GM18498 (cell line): Measurements from ENCODE around the gene RPL41.
A peak's percentile ranks its signal among the peaks of the same experiment; 100 is the strongest.
"Not testable (repeated sequence)": the region's sequence is repeated elsewhere in the genome, so short reads cannot be mapped to it uniquely, and the experiment has no call there.

Experiments
- ATAC-seq: cut with Tn5 transposase; IDR thresholded peaks from one replicate; pipeline ENCODE4 v1.9.1; 2021; ENCODE audit warnings: mild to moderate bottlenecking, moderate library complexity; ENCODE audit not compliant: unreplicated experiment

Gene RPL41

GRCh38 chr12:56102683-56103065, 13.8 kb upstream of the RPL41 start:
- ATAC-seq = no peak

- no peak for ATAC-seq
Measured at GRCh38 chr12:56103066-56103711, 13.2 kb upstream of the RPL41 start.

GRCh38 chr12:56103823-56104108, 12.7 kb upstream of the RPL41 start:
- no peak for ATAC-seq

- ATAC-seq = peak; percentile 95
Measured at GRCh38 chr12:56104109-56104814, 12.2 kb upstream of the RPL41 start, which contains the start of gene PA2G4. TSS of gene PA2G4 (plus strand) at chr12:56104559. CDS start at chr12:56104738, 179 bp downstream.

- ATAC-seq = peak; percentile 13
Measured at GRCh38 chr12:56104815-56105608, 11.4 kb upstream of the RPL41 start.

- ATAC-seq = no peak
Measured at GRCh38 chr12:56105609-56105902, 10.9 kb upstream of the RPL41 start.

GRCh38 chr12:56107242-56107641, 9.2 kb upstream of the RPL41 start:
- no peak for ATAC-seq

GRCh38 chr12:56110571-56110970, 5.9 kb upstream of the RPL41 start:
- no peak for ATAC-seq

GRCh38 chr12:56114084-56114483, 2.3 kb upstream of the RPL41 start:
- ATAC-seq = no peak

GRCh38 chr12:56115329-56115728, 1.1 kb upstream of the RPL41 start:
- no peak for ATAC-seq

- ATAC-seq = not testable (repeated sequence)
Measured at GRCh38 chr12:56117082-56117706, 761 bp downstream of the RPL41 start.

GRCh38 chr12:56117778-56118687, 1.6 kb downstream of the RPL41 start, which contains the start of gene ZC3H10:
TSS of gene ZC3H10 (plus strand) at chr12:56118266. CDS start at chr12:56120563, 2,297 bp downstream.
- ATAC-seq = peak; percentile 79

- ATAC-seq = no peak
Measured at GRCh38 chr12:56118688-56119357, 2.4 kb downstream of the RPL41 start.

- ATAC-seq = no peak
Measured at GRCh38 chr12:56119361-56119796, 2.9 kb downstream of the RPL41 start.

GRCh38 chr12:56120158-56120846, 3.9 kb downstream of the RPL41 start:
- no peak for ATAC-seq

- ATAC-seq = no peak
Measured at GRCh38 chr12:56121204-56121870, 4.9 kb downstream of the RPL41 start.

- ATAC-seq = no peak
Measured at GRCh38 chr12:56122637-56123036, 6.2 kb downstream of the RPL41 start.

- no peak for ATAC-seq
Measured at GRCh38 chr12:56124133-56124532, 7.7 kb downstream of the RPL41 start.

GRCh38 chr12:56126732-56127239, 10.4 kb downstream of the RPL41 start:
- ATAC-seq = no peak
